ENCODE results near the gene NTRK3. TPM values are rescaled to one million over a fixed set of nuclear protein-coding genes. Genes with fewer than 3 reads are reported as not detected.

Gene NTRK3
- total and polyA plus RNA-seq, 2 of the 8 experiments (the other 6 are each of a cell fraction or from before 2014, with no cell fraction given): 4.5 to 6.8 TPM

DNA sequence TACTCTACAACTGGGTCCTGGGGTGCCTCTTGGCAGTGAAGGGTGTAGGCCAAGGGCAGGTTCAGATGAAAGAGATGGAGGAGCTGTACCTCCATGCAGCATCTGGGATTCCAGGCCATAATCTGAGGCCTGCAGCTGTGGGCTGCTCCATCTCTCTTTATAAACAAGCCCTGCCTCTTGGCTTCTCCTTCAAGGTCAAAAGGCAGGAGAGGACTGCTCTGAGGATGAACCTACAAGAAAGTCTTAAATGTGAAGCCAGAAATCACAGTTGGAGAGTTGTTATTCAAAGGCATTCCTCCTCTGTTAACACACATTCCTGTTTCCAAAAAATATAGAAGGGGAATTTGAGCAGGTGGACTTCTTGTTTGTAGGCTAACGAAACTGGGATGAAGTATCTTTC lies 355.5 kb downstream of the NTRK3 start:
- H2BK12ac ChIP-seq (ENCODE audit: low read depth, low read length): no peak overlapping the region
- no peak overlapping the region for H2BK15ac ChIP-seq (ENCODE audit: low read length)
- CTCF ChIA-PET (ENCODE audit: partially characterized antibody): interaction anchor here (0.7 to 1.3 kb wide), 2 partner anchors 26 to 52 kb away, joined by 3 read pairs; no protein-coding TSS in a partner anchor
- no peak overlapping the region for H3K23ac ChIP-seq (ENCODE audit: insufficient read length)
- H3K14ac ChIP-seq (ENCODE audit: insufficient read length): no peak overlapping the region
- H4K5ac ChIP-seq (ENCODE audit: insufficient read length, low read depth, low read length): no peak overlapping the region
- no peak overlapping the region for H3K56ac ChIP-seq (replicated peaks; ENCODE audit: insufficient read length, low read depth, low read length)
- no peak overlapping the region for H2BK20ac ChIP-seq (ENCODE audit: low read length)
- H4K91ac ChIP-seq (replicated peaks; ENCODE audit: insufficient read length, low read length): no peak overlapping the region
- H2BK120ac ChIP-seq (replicated peaks; ENCODE audit: low read depth, low read length): no peak overlapping the region
- no peaks in the 10 kb centered on the region; the same call in 1 of the 2 replicates for H3K79me1 ChIP-seq (ENCODE audit: low read depth, low read length)
- H2AK5ac ChIP-seq (ENCODE audit: low read depth, low read length): no peak overlapping the region
- H4K8ac ChIP-seq (ENCODE audit: extremely low read depth, insufficient read depth, low read length): no peak overlapping the region
- no peaks in the 10 kb centered on the region for H3K36me3 ChIP-seq (ENCODE audit: control insufficient read depth in 2 of 4, insufficient read depth in 4 of 4, low read length in 3 of 4)
- POLR2A ChIA-PET (ENCODE audit: partially characterized antibody): no interaction called here
- no peaks in the 10 kb centered on the region for H3K4me1 ChIP-seq (replicated peaks in 1 of 4; ENCODE audit: control insufficient read depth in 3 of 4, insufficient read depth in 4 of 4, low read length in 3 of 4)
- H3K23me2 ChIP-seq (ENCODE audit: low read depth, low read length): no peaks in the 10 kb centered on the region
- no peaks in the 10 kb centered on the region for H4K20me1 ChIP-seq (replicated peaks in 1 of 2; ENCODE audit: control insufficient read depth in 1 of 2, insufficient read depth in 2 of 2, low read length in 2 of 2)
- no peak overlapping the region for H3K4me3 ChIP-seq (ENCODE audit: extremely low read depth in 1 of 4, insufficient read depth in 2 of 4, low read depth in 3 of 4, low read length in 4 of 4)
- H3K4me2 ChIP-seq (ENCODE audit: insufficient read depth in 1 of 2, low read depth in 2 of 2, low read length in 2 of 2): no peak overlapping the region
- 87% methylated on average over 1 of the region's 1 CpG; no CpG with 5 or more reads in 1 of the 2 experiments for WGBS, 2 experiments (ENCODE audit: extremely low coverage in 1 of 2, insufficient coverage in 1 of 2, insufficient read length in 1 of 2, insufficient replicate concordance in 2 of 2, low coverage in 1 of 2, low lambda C conversion rate in 2 of 2, missing lambda C conversion rate in 1 of 2)
- no peaks in the 10 kb centered on the region for H3K79me2 ChIP-seq (ENCODE audit: control insufficient read depth in 1 of 2, insufficient read depth in 2 of 2, low read length in 2 of 2)
- no peak overlapping the region for H3K27ac ChIP-seq (ENCODE audit: low read depth, low read length)
- no peak overlapping the region for H2AFZ ChIP-seq (ENCODE audit: low read length)
- H3K18ac ChIP-seq (ENCODE audit: extremely low read depth, low read length): no peak overlapping the region
- H3K27me3 ChIP-seq (replicated peaks in 1 of 4; ENCODE audit: control insufficient read depth in 3 of 4, extremely low read depth in 1 of 4, insufficient read depth in 3 of 4, low read length in 3 of 4): no peaks in the 10 kb centered on the region
- H3K4ac ChIP-seq (replicated peaks; ENCODE audit: insufficient read length, low read depth, low read length): no peak overlapping the region
- DNase-seq (ENCODE audit: low read depth in 1 of 2, low spot score in 2 of 2) (no peak), FAIRE-seq (no peak)
- no peak overlapping the region for H2BK5ac ChIP-seq (ENCODE audit: low read depth, low read length)
- no peaks in the 10 kb centered on the region for H3K9me3 ChIP-seq (ENCODE audit: insufficient read depth in 2 of 2, low read depth in 1 of 2, low read length in 1 of 2)
- no peak overlapping the region for H3K9ac ChIP-seq (replicated peaks in 1 of 4; ENCODE audit: extremely low read depth in 1 of 4, low read depth in 3 of 4, low read length in 3 of 4)
- TF ChIP-seq RFX5 (IDR thresholded peaks at IDR 0.05; ENCODE audit: borderline replicate concordance, low read depth, low read length): no peak
- TF ChIP-seq, protein P1, sequence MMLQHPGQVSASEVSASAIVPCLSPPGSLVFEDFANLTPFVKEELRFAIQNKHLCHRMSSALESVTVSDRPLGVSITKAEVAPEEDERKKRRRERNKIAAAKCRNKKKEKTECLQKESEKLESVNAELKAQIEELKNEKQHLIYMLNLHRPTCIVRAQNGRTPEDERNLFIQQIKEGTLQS (IDR thresholded peaks at IDR 0.05; ENCODE audit: insufficient read depth, low read depth, low read length): no peak
- no peak for TF ChIP-seq HDAC6 (IDR thresholded peaks at IDR 0.05; ENCODE audit: low read depth, low read length)
- TF ChIP-seq CREB1 (IDR thresholded peaks at IDR 0.05): no peak
- no peak for TF ChIP-seq PHF8 (conservative IDR thresholded peaks at IDR 0.05; ENCODE audit: low read depth, low read length)
- TF ChIP-seq SIX5 (IDR thresholded peaks at IDR 0.05; ENCODE audit: low read depth, low read length): no peak
- no peak for TF ChIP-seq RXRA (IDR thresholded peaks at IDR 0.05; ENCODE audit: insufficient read depth, low read depth, low read length)
- TF ChIP-seq SIRT6 (IDR thresholded peaks at IDR 0.05; ENCODE audit: low read length): no peak
- no peak for TF ChIP-seq TAF7 (optimal IDR thresholded peaks at IDR 0.05; ENCODE audit: borderline replicate concordance, low read depth, low read length)
- TF ChIP-seq RNF2 (IDR thresholded peaks at IDR 0.05; ENCODE audit: borderline replicate concordance, low read depth, low read length, missing control alignments, poor library complexity, severe bottlenecking): no peak
- no peak for TF ChIP-seq TCF12 (IDR thresholded peaks at IDR 0.05; ENCODE audit: low read depth, low read length)
- no peak for TF ChIP-seq FOSL1 (IDR thresholded peaks at IDR 0.05; ENCODE audit: insufficient read depth, low read depth, low read length)
- no peak for TF ChIP-seq SAP30 (IDR thresholded peaks at IDR 0.05; ENCODE audit: insufficient read depth, insufficient replicate concordance, low read length)
